ENCODE results near the gene CIC.

Gene CIC

DNA sequence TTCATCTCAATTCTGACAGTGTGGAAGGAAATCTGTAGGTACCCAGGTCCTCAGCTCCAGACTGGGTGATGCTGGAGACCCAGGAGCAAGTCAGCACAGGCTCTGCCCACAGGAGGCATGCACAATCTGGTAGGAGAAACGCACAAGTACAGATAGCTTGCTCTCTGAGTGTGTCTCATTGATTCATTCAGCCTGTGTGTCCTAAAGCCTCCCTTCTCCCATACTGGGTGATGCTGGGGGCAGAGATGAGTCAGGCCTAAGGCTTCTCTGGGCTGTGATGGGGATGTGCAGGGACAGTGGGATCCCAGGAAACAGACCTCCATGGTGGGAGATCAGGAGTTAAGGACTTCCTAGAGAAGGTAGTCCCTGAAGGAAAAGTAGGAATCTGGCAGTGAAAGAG, 42.2 kb upstream of the CIC start:
- Histone ChIP-seq H3K36me3 (peaks cover 63% of the 10 kb centered on the region), H3K9me3 (no peaks in the 10 kb centered on the region), H3K4me1 (ENCODE audit: control insufficient read depth in 1 of 2, insufficient read depth in 1 of 2, low read depth in 1 of 2, low read length in 1 of 2) (no peaks in the 10 kb centered on the region), H3K27me3 (no peaks in the 10 kb centered on the region), H3K27ac (no peak overlapping the region), H3K4me3 (ENCODE audit: low read depth in 1 of 2, low read length in 1 of 2) (no peak overlapping the region)
- no peak for TF ChIP-seq CTCF (IDR thresholded peaks at IDR 0.05)

GRCh38 chr19:42228641-42229040, 40.4 kb upstream of the CIC start:
- no peak for TF ChIP-seq CTCF (IDR thresholded peaks at IDR 0.05)
- no peak overlapping the region for H3K4me3 ChIP-seq (ENCODE audit: low read depth in 1 of 2, low read length in 1 of 2)
- no peaks in the 10 kb centered on the region for H3K4me1 ChIP-seq (ENCODE audit: control insufficient read depth in 1 of 2, insufficient read depth in 1 of 2, low read depth in 1 of 2, low read length in 1 of 2)
- H3K9me3 ChIP-seq = no peaks in the 10 kb centered on the region
- no peak overlapping the region for H3K27ac ChIP-seq
- H3K36me3 ChIP-seq = peaks cover 81% of the 10 kb centered on the region
- H3K27me3 ChIP-seq = no peaks in the 10 kb centered on the region

DNA sequence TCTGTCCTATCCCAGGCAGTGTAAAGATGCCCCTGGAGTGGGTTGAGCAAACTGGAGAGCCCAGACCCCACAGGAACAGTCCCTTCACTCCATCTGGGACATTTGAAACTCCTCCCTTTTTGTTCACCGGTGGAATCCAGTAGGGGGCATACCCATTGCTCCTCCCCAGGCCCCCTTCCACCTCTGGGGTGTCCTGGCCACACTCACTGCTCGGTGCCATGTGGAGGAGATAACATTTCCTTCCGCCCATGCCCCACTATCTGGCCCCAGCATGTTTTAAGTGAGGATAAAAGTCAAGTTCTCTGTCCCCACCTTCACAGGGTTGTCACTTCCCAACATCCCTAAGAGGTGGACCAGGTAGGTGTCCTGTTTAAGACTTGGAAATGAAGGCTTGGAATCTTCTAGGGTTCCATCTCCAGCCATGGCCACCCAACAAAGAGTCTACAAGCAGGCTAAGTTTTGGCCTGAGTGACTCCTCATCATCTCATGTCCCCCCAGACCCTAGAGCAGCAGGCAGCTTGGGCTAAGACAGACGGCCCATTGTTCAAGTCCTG, 39.7 kb upstream of the CIC start:
- no peaks in the 10 kb centered on the region for H3K4me1 ChIP-seq (ENCODE audit: control insufficient read depth in 1 of 2, insufficient read depth in 1 of 2, low read depth in 1 of 2, low read length in 1 of 2)
- TF ChIP-seq CTCF (IDR thresholded peaks at IDR 0.05) = no peak
- peaks cover 85% of the 10 kb centered on the region for H3K36me3 ChIP-seq
- no peaks in the 10 kb centered on the region for H3K27me3 ChIP-seq
- H3K9me3 ChIP-seq = no peaks in the 10 kb centered on the region
- peak overlapping the region; percentile 30 for H3K27ac ChIP-seq
- no peak overlapping the region for H3K4me3 ChIP-seq (ENCODE audit: low read depth in 1 of 2, low read length in 1 of 2)

GRCh38 chr19:42229855-42230351, 39.1 kb upstream of the CIC start:
- TF ChIP-seq CTCF (IDR thresholded peaks at IDR 0.05) = no peak
- H3K9me3 ChIP-seq = no peaks in the 10 kb centered on the region
- no peak overlapping the region for H3K4me3 ChIP-seq (ENCODE audit: low read depth in 1 of 2, low read length in 1 of 2)
- H3K27me3 ChIP-seq = no peaks in the 10 kb centered on the region
- peak overlapping the region; percentile 30 for H3K27ac ChIP-seq
- no peaks in the 10 kb centered on the region for H3K4me1 ChIP-seq (ENCODE audit: control insufficient read depth in 1 of 2, insufficient read depth in 1 of 2, low read depth in 1 of 2, low read length in 1 of 2)
- H3K36me3 ChIP-seq = peaks cover 85% of the 10 kb centered on the region

DNA sequence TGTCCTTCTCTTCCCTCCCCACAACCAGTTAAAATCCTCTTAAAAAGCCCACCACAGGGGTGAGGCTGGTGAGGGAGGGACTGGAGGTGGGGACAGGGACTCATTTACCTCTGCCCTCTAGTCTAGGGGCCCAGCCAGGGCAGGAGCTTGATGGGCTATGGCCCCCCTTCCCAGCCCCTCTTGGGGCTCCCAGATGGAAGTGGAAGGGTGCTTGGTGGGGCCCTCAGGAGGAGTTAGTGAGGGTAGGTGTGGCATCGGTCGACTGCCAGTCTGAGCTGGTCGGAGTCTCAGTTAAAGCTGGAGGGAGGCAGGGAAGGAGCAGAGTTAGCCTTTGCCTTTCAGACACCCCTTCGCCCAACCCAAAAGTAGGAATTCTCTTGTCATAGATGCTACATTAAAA, 38.5 kb upstream of the CIC start:
- Histone ChIP-seq H3K9me3 (no peaks in the 10 kb centered on the region), H3K4me3 (ENCODE audit: low read depth in 1 of 2, low read length in 1 of 2) (no peak overlapping the region), H3K36me3 (peaks cover 85% of the 10 kb centered on the region), H3K4me1 (ENCODE audit: control insufficient read depth in 1 of 2, insufficient read depth in 1 of 2, low read depth in 1 of 2, low read length in 1 of 2) (no peaks in the 10 kb centered on the region), H3K27ac (no peak overlapping the region), H3K27me3 (no peaks in the 10 kb centered on the region)
- no peak for TF ChIP-seq CTCF (IDR thresholded peaks at IDR 0.05)

Data from neutrophil (primary cell).